CD14-positive monocyte (primary cell): Measurements from ENCODE around the gene NEDD4L. TPM values are rescaled to one million over a fixed set of nuclear protein-coding genes. Genes with fewer than 3 reads are reported as not detected.

Source experiments
- DNase-seq, 3 donors: peaks; one replicate each; pipeline ENCODE4 v3.0.0-alpha.2; 2011 to 2022
- H2AFZ ChIP-seq: 2 replicates; pipeline ENCODE4 v1.6.0; 2012; ENCODE audit warnings: mild to moderate bottlenecking, low read depth, low read length, inconsistent platforms; ENCODE audit not compliant: insufficient read depth, poor library complexity, severe bottlenecking
- H3K27ac ChIP-seq, 2 donors: 1 replicate in 1 of 2; 2 replicates in 1 of 2; pipeline ENCODE4 v1.5.1; 2012 to 2013; ENCODE audit warnings: low read length in 2 of 2, control low read depth in 1 of 2, inconsistent platforms in 1 of 2, low read depth in 1 of 2, mild to moderate bottlenecking in 1 of 2
- H3K27me3 ChIP-seq, 2 donors: one replicate each; pipeline versions ENCODE4 v1.6.0 to v1.6.1; 2011 to 2013; ENCODE audit warnings: low read length in 2 of 2; ENCODE audit not compliant: control insufficient read depth in 2 of 2, insufficient read depth in 2 of 2
- H3K36me3 ChIP-seq, 2 donors: replicated peaks in 1 of 2; 1 replicate in 1 of 2; 2 replicates in 1 of 2; pipeline versions ENCODE4 v1.5.1 to v1.6.1; 2012 to 2013; ENCODE audit warnings: low read length in 2 of 2, control low read depth in 1 of 2, inconsistent platforms in 1 of 2, mild to moderate bottlenecking in 1 of 2; ENCODE audit not compliant: insufficient read depth in 2 of 2, control insufficient read depth in 1 of 2
- H3K4me1 ChIP-seq, 2 donors: 1 replicate in 1 of 2; 2 replicates in 1 of 2; pipeline versions ENCODE4 v1.5.1 to v1.6.1; 2012 to 2013; ENCODE audit warnings: low read length in 2 of 2, control low read depth in 1 of 2, inconsistent platforms in 1 of 2, mild to moderate bottlenecking in 1 of 2, moderate library complexity in 1 of 2; ENCODE audit not compliant: insufficient read depth in 2 of 2, control insufficient read depth in 1 of 2
- H3K4me2 ChIP-seq: replicated peaks from 2 replicates; pipeline ENCODE3; 2012; ENCODE audit warnings: low read length, moderate library complexity, mild to moderate bottlenecking; ENCODE audit not compliant: poor library complexity, severe bottlenecking; ENCODE audit errors: extremely low read depth
- H3K4me3 ChIP-seq, 3 experiments: fragments of 200-600 bp in 1 of 3; sonication (generic) in 1 of 3; replicated peaks in 1 of 3; 1 replicate in 2 of 3; 2 replicates in 1 of 3; pipeline ENCODE4 v1.5.1; 2011 to 2013; ENCODE audit warnings: low read length in 3 of 3, mild to moderate bottlenecking in 3 of 3, control low read depth in 2 of 3, low read depth in 2 of 3, inconsistent platforms in 1 of 3, moderate library complexity in 1 of 3
- H3K79me2 ChIP-seq: 2 replicates; pipeline ENCODE4 v1.6.0; 2012; ENCODE audit warnings: mild to moderate bottlenecking, control low read depth, inconsistent platforms, low read length, moderate library complexity; ENCODE audit not compliant: insufficient read depth
- H3K9ac ChIP-seq: 2 replicates; pipeline ENCODE4 v1.6.0; 2017; ENCODE audit warnings: low read length, mild to moderate bottlenecking; ENCODE audit not compliant: insufficient read depth, poor library complexity, severe bottlenecking
- H3K9me3 ChIP-seq, 2 donors: replicated peaks in 1 of 2; 1 replicate in 1 of 2; 2 replicates in 1 of 2; pipeline versions ENCODE4 v1.5.1 to v1.6.1; 2012 to 2013; ENCODE audit warnings: low read length in 2 of 2, control low read depth in 1 of 2; ENCODE audit not compliant: control insufficient read depth in 1 of 2, insufficient read depth in 1 of 2
- H4K20me1 ChIP-seq: 2 replicates; pipeline ENCODE4 v1.6.0; 2012; ENCODE audit warnings: mild to moderate bottlenecking, low read length, control low read depth, moderate library complexity; ENCODE audit not compliant: insufficient read depth
- H3K27ac Mint-ChIP-seq, 7 donors: one replicate each; pipeline ENCODE4 v1.8.0; 2020; ENCODE audit warnings: mild to moderate bottlenecking in 7 of 7, mixed read lengths in 7 of 7, moderate library complexity in 6 of 7, inconsistent platforms in 2 of 7
- H3K27me3 Mint-ChIP-seq, 3 donors: one replicate each; pipeline ENCODE4 v1.8.0; 2021 to 2022; ENCODE audit warnings: low read depth in 3 of 3, mild to moderate bottlenecking in 3 of 3, mixed read lengths in 3 of 3, moderate library complexity in 3 of 3, inconsistent platforms in 1 of 3
- H3K36me3 Mint-ChIP-seq, 2 donors: one replicate each; pipeline ENCODE4 v1.8.0; 2020; ENCODE audit warnings: mixed read lengths in 2 of 2, inconsistent platforms in 1 of 2, mild to moderate bottlenecking in 1 of 2
- H3K4me1 Mint-ChIP-seq: one replicate; pipeline ENCODE4 v1.8.0; 2020; ENCODE audit warnings: mild to moderate bottlenecking, mixed read lengths
- H3K4me3 Mint-ChIP-seq, 2 donors: one replicate each; pipeline ENCODE4 v1.8.0; 2020; ENCODE audit warnings: mild to moderate bottlenecking in 2 of 2, mixed read lengths in 2 of 2, moderate library complexity in 1 of 2
- H3K9me3 Mint-ChIP-seq, 7 donors: one replicate each; pipeline ENCODE4 v1.8.0; 2020 to 2022; ENCODE audit warnings: mixed read lengths in 7 of 7, mild to moderate bottlenecking in 6 of 7, moderate library complexity in 6 of 7, inconsistent platforms in 2 of 7
- WGBS: methylation state at CpG from one replicate; pipeline ENCODE4 v1.1.5; 2013; ENCODE audit warnings: missing lambda C conversion rate; ENCODE audit not compliant: insufficient coverage; 5-methylcytosine and 5-hydroxymethylcytosine counted together
- intact Hi-C, 2 donors: fragments of 100-400 bp; cut with micrococcal nuclease; formaldehyde crosslinking; loops; one replicate each; pipeline versions ENCODE4 v1.15.0 to v1.15.1; 2023
- polyA plus RNA-seq, 3 donors: library from polyadenylated mRNA; depleted of rRNA in 1 of 3; unstranded in 2 of 3; stranded (reverse) in 1 of 3; fragments of 300-500 nt in 2 of 3; fragments of >200 nt in 1 of 3; fragmentation: Illumina TruSeq in 2 of 3; gene quantifications; 1 replicate in 2 of 3; 2 replicates in 1 of 3; pipeline ENCODE4 v1.2.3, GENCODE V29; 2012 to 2021
- TF ChIP-seq, protein P1 (sequence below): fragments of 200-600 bp; IDR thresholded peaks from one replicate; pipeline ENCODE4 v1.8.0; 2022; ENCODE audit warnings: antibody characterized with exemption, mild to moderate bottlenecking

Gene NEDD4L
- polyA plus RNA-seq, 3 donors: 2.5 to 5.2 (median 4.5) TPM

DNA sequence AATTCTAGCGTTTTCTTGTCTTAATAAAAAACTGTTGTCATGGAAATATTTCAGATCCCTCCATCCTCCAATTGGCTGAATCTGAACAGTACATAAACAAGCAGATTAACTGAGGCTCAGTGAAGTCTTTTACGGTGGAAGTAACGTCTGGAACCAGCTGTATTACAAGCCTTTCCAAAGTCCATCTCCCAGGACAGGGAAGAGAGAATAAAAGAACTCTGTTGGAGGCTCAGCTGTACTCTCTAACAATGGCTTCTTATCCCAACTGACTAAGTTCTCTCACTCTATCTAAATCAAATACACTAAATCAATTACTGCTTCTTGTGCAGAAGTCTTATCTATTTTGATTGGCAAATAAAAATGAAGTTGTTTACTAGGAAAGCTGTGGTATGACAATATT is 19.9 kb upstream of the NEDD4L start:
- no peak overlapping the region for H3K4me3 ChIP-seq
- H3K4me1 Mint-ChIP-seq: no peaks in the 10 kb centered on the region
- no peak overlapping the region for H3K27ac Mint-ChIP-seq
- no peaks in the 10 kb centered on the region for H4K20me1 ChIP-seq
- H3K4me2 ChIP-seq: no peak overlapping the region
- WGBS: no CpG with 5 or more reads among the region's 3 CpGs
- no peak overlapping the region for H2AFZ ChIP-seq
- H3K27me3 ChIP-seq: peaks cover 3 to 6% of the 10 kb centered on the region in 2 donors
- no peaks in the 10 kb centered on the region for H3K9me3 ChIP-seq
- no peak overlapping the region for H3K27ac ChIP-seq
- no peak overlapping the region for H3K4me3 Mint-ChIP-seq
- DNase-seq: no peak
- H3K36me3 ChIP-seq: no peaks in the 10 kb centered on the region
- no peaks in the 10 kb centered on the region for H3K4me1 ChIP-seq
- H3K27me3 Mint-ChIP-seq: peaks cover 0 to 4% (median 2%) of the 10 kb centered on the region in 3 donors
- TF ChIP-seq, protein P1, sequence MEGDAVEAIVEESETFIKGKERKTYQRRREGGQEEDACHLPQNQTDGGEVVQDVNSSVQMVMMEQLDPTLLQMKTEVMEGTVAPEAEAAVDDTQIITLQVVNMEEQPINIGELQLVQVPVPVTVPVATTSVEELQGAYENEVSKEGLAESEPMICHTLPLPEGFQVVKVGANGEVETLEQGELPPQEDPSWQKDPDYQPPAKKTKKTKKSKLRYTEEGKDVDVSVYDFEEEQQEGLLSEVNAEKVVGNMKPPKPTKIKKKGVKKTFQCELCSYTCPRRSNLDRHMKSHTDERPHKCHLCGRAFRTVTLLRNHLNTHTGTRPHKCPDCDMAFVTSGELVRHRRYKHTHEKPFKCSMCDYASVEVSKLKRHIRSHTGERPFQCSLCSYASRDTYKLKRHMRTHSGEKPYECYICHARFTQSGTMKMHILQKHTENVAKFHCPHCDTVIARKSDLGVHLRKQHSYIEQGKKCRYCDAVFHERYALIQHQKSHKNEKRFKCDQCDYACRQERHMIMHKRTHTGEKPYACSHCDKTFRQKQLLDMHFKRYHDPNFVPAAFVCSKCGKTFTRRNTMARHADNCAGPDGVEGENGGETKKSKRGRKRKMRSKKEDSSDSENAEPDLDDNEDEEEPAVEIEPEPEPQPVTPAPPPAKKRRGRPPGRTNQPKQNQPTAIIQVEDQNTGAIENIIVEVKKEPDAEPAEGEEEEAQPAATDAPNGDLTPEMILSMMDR: no peak
- peaks cover 0 to 2% (median 0%) of the 10 kb centered on the region in 7 donors for H3K9me3 Mint-ChIP-seq
- no peak overlapping the region for H3K9ac ChIP-seq
- H3K79me2 ChIP-seq: no peaks in the 10 kb centered on the region
- intact Hi-C loops: no loop called here
- H3K36me3 Mint-ChIP-seq: no peaks in the 10 kb centered on the region

DNA sequence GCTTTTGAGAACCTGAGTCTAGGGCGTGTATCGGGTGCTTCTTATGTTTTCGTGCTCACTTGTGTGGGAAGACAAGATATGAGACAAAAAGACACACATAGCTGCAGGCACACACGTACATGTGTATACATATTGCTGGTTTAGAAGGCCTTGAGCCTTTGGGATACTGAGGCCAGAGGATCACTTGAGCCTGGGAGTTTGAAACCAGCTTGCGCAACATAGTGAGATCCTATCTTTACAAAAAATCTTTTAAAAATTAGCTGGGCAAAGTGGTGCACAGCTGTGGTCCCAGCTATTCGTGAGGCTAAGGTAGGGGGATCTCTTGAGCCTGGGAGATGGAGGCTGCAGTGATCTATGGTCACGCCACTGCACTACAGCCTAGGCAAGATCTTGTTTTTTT is 18.8 kb upstream of the NEDD4L start:
- DNase-seq: no peak
- Histone ChIP-seq H3K4me3 (no peak overlapping the region), H3K4me1 (no peaks in the 10 kb centered on the region), H3K4me2 (no peak overlapping the region), H2AFZ (no peak overlapping the region), H3K36me3 (no peaks in the 10 kb centered on the region), H3K9ac (no peak overlapping the region), H3K27ac (no peak overlapping the region), H3K79me2 (no peaks in the 10 kb centered on the region), H3K27me3 (peaks cover 8 to 11% of the 10 kb centered on the region in 2 donors), H3K9me3 (no peaks in the 10 kb centered on the region), H4K20me1 (no peaks in the 10 kb centered on the region)
- Mint-ChIP-seq H3K27me3 (peaks cover 0 to 4% (median 2%) of the 10 kb centered on the region in 3 donors), H3K36me3 (no peaks in the 10 kb centered on the region), H3K4me3 (no peak overlapping the region), H3K9me3 (peaks cover 0 to 2% (median 0%) of the 10 kb centered on the region in 7 donors), H3K27ac (peak overlapping the region in 1 of 7 donors; percentile 1), H3K4me1 (no peaks in the 10 kb centered on the region)
- TF ChIP-seq, protein P1: no peak
- WGBS: 95% methylated on average over 5 of the region's 7 CpGs
- intact Hi-C loops: no loop called here
